ENCODE data around the gene STOML2.
"Not testable (repeated sequence)": the region's sequence is repeated elsewhere in the genome, so short reads cannot be mapped to it uniquely, and the experiment has no call there.

The STOML2 gene, protein sequence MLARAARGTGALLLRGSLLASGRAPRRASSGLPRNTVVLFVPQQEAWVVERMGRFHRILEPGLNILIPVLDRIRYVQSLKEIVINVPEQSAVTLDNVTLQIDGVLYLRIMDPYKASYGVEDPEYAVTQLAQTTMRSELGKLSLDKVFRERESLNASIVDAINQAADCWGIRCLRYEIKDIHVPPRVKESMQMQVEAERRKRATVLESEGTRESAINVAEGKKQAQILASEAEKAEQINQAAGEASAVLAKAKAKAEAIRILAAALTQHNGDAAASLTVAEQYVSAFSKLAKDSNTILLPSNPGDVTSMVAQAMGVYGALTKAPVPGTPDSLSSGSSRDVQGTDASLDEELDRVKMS

DNA sequence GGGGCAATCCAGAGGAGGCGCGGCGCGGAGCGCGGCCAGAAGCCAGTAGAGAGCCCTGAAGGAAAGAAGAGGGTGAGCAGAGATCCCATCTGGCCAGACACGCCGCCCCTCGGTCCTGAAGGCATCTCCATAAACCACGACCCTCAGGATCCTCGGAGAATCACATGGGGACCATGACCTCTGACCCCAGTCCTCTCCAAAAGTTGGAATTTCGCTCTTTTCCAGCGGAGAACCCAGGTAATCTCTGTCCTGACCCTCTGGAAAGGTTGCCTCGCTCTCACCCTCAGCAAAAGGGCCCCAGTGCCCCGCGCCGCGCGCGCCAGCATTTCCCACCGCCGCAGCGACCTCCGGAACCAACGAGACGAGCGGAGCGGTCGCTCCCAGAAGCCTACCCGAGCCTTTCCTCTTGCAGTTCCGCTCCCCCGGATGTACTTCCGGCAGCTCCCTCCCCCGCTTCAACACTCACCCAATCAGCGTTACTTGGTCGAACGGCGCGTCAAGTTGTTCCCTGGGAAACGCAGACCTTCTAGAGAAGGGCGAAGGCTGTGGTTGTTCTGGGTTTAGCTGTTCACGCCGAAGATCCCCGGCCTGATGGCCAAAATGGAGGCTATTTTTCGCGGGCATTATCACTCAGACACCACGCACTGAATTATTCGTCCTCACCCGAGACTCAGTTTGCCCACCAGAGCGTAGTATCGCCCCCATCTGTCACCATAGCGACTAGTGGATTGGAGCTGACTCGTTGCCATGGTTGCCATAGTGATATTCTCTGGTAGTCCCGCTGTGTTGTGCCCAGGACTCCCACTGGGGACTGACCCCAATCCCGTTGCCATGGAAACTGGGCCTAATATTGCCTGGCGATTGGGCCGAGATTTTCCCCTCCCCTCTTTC is at the start of gene STOML2:
STOML2 (minus strand) TSS at position 363 of the 891 bp plus-strand sequence; CDS start at position 326, 37 bp downstream.
- in situ Hi-C loops (cut with HindIII; ENCODE audit: low sequenced_read_pairs) = no loop called here

DNA sequence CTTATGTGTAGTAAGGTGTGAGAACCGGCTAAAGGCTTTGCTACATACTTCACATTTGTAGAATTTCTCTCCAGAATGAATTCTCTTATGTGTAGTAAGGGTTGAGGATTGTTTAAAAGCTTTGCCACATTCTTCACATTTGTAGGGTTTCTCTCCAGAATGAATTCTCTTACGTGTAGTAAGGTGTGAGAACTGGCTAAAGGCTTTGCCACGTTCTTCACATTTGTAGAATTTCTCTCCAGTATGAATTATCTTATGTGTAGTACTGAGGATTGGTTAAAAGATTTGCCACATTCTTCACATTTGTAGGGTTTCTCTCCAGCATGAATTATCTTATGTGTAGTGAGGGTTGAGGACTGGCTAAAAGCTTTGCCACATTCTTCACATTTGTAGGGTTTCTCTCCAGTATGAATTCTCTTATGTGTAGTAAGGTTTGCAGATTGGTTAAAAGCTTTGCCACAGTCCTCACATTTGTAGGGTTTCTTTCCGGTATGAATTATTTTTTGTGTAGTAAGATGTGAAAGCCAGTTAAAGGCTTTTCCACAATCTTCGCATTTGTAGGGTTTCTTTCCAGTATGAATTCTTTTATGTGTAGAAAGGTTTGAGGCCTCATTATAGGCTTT is 45.1 kb upstream of the STOML2 start:
- in situ Hi-C loops (cut with HindIII; ENCODE audit: low sequenced_read_pairs) = not testable (repeated sequence)

DNA sequence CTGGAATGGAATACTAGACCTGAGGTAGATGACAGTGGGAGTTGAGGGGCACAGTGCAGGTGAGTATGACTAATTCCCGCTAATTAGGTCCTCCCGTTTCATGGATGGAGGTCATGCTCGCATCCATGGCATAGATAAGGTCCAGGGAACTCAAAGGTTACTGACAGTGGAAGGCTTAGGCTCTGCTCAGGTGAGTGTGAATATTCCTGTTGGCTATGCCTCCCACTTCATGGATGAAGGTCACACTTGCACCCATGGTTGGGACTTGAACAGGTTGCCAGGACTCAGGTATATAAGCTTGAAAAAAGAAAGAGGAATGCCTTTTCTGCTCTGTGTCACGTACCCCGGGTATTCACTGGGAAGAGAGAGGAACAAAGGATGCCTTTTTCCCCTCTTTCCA is 39.1 kb upstream of the STOML2 start:
- in situ Hi-C loops (cut with HindIII; ENCODE audit: low sequenced_read_pairs) = loop anchor here (5.0 kb wide), 1 partner anchor 90 kb away; no protein-coding TSS in a partner anchor

DNA sequence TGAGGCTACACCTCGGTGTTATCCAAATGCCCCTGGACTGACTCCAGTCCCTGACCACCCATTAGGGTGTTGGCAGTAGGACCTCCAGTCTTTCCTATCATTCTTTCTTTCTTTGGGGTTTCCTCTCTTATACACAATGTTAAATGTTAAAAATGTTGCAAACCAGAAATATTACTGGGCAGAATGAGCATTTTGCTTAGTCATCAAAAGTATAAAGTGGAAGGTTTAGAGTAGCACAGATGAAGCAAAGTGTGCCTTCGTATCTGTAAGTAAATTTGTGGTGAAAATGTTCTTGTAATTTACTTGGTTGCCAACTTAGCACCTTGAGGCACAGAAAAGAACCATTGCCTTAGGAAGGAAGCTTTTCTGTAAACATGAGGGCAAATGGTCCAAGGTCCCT is 37.2 kb upstream of the STOML2 start:
- in situ Hi-C loops (cut with HindIII; ENCODE audit: low sequenced_read_pairs) = loop anchor here (5.0 kb wide), 1 partner anchor 92 kb away; no protein-coding TSS in a partner anchor

DNA sequence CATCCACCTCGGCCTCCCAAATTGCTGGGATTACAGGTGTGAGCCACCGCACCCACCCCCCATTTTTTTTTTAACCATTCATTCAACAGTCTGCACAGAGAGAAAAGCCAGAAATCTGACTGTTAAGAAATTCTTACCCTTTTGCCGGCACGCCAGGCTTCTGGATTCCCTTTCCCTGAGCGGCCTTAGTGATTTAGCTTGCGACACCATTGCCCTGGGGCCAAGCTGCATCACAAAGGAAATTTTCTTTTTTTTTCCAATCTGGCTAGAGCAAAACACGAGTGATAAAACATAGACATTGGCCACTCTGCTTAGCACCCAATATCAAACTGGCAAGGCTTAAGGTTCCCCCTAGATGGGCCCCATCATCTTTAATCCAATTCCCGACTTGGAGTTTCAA is 33.9 kb upstream of the STOML2 start:
- in situ Hi-C loops (cut with HindIII; ENCODE audit: low sequenced_read_pairs) = no loop called here

DNA sequence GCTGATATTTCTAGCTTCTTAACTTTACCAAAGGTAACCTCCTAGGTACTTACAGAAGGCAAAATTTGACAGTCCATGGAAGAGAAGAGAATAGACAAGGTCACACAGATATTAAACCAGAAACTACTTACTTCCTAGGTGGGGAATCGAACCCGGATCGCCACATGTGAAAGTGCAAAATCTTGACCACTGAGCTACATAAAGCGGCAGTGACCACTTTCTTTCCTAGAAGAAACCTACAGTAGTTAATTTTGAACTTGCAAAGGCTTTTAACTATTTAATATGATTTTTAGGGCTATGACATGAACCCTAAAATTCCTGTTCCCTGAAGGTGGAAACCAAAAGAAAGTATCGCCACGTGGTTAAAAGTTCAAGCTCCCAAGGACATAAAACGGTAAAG is 33.1 kb upstream of the STOML2 start:
- in situ Hi-C loops (cut with HindIII; ENCODE audit: low sequenced_read_pairs) = no loop called here

DNA sequence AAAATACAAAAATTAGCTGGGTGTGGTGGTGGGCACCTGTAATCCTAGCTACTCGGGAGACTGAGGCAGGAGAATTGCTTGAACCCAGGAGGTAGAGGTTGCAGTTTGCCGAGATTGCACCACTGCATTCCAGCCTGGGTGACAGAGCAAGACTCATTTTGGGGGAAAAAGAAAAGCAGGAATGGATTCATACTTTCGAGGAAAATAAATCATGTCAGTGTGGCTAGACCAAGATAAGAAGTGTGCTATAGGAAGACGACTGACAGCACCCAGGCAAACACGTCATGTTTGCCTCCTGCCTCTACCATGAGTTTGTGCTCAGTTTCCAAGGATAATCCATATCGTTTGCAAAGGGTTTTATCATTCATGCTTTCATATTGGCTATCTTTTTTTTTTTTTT is 32.0 kb upstream of the STOML2 start:
- in situ Hi-C loops (cut with HindIII; ENCODE audit: low sequenced_read_pairs) = no loop called here

DNA sequence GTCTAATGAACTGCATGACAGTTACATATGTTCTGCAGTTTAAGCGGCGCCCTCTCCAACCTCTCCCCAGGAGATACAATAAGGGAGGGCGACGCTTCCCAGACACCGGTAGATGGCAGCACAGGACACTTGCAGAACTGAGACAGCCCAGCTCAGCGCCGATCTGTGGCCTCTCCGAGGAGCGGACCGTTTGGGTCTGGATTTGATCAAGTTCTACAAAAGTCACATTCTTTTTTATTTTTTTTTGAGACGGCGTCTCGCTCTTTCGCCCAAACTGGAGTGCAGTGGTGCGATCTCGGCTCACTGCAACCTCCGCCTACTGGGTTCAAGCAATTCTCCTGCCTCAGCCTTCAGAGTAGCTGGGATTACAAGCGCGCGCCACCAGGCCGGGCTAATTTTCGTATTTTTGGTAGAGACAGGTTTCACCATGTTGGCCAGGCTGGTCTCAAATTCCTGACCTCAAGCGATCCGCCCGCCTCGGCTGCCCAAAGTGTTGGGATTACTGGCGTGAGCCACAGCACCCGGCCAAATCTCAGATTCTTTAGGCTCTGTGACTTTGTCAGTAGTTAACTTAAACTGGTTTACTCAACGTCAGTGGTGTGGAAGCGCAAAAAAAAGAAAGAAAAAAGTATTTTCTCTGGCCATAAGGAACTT is 14.1 kb upstream of the STOML2 start:
- in situ Hi-C loops (cut with HindIII; ENCODE audit: low sequenced_read_pairs) = no loop called here

DNA sequence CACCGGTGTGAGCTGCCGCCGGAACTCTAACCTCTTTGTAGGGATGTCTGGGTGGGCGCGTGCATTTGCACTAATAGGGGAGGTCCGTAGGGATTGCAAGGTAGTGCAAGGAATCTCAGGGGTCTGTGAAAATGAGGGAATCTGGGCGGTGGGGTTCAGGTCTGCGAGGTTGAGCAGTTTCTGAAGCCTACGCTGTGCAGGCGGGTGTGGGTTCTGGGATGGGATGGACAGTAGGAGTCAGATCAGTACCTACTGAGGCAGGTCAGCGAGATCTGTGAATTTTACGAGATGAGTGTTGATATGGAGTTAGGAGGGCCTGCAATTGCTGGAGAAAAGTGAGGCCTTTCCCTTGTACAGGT is 13.6 kb upstream of the STOML2 start:
- in situ Hi-C loops (cut with HindIII; ENCODE audit: low sequenced_read_pairs) = no loop called here

DNA sequence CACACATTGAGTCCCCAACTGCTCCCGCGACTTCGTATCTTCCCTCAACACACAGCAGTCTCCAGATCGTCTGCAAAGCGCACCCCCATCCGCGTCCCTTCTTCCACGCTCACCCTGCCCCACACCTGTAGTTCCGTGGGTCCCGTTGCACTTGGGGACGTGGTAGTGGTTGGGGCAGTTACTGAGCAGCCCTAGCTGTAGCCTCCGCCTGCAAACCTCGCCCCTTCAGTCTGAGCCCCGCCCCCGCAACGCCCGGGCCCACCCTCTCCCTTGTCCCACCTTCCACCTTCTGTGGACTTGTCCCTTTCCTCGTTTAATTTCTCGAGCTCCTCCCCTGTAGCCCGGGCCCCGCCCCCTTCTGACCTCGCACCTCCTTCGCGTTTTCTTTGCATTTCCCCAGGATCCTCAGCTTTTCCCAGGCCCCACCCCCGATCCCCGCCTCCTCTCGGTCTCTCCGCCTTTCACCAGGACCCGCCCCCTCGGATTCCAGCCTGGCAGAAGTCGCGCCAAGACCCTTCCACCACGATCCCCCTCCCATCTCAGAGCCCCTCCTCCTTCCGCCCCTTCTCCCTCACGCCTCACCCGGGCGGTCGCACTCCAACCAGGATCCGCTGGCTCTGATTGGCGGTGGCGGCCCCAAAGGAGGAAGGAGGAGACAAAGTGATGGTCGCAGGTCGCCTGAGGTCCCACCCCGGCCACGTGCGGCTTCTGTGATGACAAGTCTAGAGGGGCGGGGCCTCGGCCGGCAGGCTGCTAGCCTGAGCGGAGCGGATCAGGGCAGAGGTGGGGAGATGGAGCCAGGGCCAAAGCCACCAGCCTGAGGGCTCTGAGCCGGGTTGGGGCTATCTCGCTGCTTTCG is 13.0 kb upstream of the STOML2 start, which contains the start of gene ATOSB:
ATOSB (minus strand) TSS at position 183 of the 859 bp plus-strand sequence. CDS start 7,588 bp downstream, outside the sequence.
- in situ Hi-C loops (cut with HindIII; ENCODE audit: low sequenced_read_pairs) = no loop called here

DNA sequence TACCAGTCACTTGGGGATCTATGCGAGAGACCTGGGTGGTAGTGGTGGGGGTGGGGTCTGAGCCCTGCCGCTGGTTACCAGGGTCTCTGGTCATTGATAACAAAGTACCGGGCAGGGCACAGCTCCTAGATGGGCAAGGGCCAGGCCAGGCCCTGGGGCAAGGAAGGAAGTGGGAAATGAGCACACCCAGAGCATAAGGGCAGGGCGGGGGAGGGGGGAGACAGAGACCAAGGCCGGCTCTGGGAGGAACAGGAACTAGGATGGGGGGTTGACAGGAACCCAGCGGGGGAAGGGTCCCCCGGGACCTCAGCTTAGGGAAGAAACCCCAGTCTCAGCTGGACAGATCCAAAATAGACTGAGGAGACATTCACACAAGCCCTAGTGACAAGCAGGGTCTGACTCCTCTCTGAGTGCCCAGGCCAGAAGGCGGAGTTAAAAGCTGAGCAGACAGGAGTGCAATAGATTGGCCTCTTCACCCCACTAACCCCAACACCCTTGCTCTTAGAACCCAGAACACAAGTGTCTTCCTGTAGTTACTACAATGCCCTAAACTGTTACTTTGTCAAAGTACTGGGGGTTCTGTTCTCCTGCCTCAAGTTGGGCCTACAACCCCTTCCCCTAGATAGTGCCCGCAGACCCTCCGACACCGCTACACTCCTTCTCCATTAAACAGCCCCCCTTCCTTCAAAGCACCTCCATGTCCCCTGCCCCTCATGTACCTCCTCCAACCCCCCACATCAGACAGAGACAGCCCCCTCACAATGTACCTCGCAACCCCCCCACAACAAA is 12.1 kb upstream of the STOML2 start:
- in situ Hi-C loops (cut with HindIII; ENCODE audit: low sequenced_read_pairs) = no loop called here

DNA sequence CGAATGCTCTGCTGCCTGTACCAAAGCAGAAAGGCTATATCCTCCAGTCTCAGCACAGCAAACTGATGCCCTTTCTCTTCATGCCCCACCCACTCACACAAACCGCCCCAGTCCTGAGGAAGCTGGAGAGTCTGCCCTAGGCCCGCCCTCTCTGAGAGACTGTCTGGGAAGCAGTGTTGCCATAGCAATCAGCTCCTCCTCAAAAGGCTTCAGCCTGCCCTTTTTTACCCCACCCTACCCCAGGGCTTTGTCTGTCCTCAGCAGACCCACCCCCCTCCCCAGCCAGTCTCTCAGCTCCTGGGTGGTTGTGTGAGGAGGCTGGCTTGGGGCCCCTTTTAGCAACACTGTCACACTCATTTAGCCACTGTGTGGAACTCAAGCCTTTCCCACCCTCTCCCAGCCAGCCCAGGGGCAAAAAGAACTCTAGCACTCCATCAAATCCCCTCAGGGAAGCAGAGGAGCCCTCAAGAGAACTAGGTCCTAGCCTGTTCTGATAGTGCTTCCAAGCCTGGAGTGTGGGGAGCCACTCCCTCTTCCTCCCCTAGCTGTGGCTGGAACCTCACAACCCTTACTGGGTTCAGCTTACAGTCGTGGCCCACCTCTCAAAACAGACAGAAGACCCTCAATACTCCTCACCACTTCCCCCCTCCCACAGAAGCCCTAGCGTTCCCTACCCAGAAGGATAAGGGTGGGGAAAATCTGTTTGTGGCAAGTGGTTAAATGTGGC is 11.3 kb upstream of the STOML2 start:
- in situ Hi-C loops (cut with HindIII; ENCODE audit: low sequenced_read_pairs) = no loop called here

DNA sequence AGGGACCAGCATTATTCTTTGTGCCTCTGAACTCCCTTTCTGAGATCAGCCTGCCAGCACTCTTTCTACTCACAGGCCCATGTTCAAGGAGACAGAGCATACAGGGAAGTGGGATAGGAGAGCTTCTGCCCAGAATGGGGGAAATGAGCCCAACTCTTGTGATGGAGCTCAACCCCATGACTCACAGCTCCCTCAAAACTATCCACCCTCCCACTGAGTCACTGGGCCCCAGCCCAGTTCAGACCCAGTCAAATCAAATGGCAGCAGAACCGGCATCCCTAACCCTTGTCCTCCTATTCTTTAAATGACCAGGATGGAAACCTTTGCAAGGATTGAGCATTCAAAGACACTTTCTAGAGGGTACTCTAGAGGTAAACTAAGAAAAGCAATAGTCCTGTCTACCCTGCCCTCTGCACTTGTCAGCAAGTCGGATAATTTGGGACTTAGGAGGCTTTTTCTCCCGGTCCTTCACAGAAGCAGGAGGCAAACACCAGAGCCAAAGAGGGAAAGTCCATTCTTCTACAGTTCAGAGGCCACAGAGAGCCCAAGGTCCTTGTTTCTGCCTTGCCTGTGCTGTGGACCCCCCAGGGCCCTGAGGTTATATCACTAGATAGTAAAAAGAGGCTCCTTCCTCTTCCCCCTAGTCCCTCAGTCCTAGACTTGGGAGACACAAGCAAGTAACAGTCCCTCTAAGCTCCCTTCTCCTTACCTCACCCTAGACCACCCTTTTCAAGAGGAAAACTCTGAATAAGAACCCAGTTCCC is 9.5 kb upstream of the STOML2 start:
- in situ Hi-C loops (cut with HindIII; ENCODE audit: low sequenced_read_pairs) = no loop called here

DNA sequence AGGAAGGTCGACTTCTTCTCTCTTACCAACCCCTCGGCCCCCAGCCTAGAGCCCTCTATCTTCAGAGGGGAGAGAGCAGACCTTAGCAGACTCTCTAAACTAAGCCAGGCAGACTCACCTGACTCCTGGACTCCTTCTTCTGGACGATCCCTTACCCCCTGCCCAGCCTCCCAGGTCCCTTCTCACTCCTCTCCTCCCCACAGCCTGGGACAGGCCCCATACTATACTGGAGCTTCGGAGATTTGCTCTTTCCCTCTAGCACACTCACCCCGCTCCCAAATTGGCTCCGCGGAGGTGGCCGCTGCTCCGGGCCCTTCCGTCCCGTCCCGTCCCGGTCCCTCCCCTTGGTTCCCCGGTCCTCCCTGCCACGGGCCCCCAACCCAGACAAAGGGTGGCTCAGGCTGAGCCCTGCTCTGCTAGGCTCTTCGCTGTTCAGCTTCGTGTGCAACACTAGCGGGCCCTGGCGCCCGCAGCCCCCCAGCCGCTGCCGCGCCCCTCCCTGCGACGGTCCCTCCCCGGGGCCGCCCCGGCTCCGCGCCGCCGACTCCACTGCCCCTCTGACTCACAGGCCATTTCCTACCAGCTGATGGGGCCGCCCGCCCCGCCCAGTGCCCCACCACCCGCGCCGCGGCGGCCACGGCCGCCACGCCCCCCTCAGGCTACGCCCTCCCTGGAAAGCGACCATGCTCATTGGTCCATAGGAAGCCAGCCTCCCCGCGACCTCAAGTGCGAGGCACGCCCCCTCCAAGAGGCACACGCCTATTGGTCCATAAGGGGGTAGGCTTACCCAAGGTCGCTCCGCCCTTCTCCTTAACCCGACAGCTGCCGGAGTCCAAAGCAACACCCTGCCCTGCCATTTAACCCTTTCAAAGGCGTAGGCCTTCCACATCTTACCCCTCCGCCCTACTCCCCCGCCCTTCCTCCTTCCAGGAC is 8.3 kb upstream of the STOML2 start:
- in situ Hi-C loops (cut with HindIII; ENCODE audit: low sequenced_read_pairs) = no loop called here

DNA sequence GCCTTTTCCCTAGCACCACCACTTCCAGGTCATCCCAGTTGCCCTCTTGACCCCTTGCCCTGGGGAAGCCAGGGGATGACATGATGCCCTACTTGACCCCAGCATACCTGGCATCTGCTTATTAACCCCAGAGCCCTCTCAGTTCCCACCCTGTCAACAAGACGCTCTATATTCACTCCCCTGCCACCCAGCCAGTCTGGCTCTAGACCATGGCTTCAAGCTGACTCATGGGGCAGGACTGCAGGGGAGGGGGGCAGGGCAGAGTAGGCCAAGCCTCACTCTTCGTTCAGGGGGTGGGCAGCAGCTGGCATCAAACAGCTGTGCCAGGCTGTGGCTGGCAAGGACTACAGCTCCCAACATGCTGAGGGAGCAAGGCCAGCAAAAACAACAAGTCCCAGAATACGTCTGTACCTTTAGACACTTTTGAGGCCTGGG is 7.4 kb upstream of the STOML2 start:
- in situ Hi-C loops (cut with HindIII; ENCODE audit: low sequenced_read_pairs) = no loop called here

DNA sequence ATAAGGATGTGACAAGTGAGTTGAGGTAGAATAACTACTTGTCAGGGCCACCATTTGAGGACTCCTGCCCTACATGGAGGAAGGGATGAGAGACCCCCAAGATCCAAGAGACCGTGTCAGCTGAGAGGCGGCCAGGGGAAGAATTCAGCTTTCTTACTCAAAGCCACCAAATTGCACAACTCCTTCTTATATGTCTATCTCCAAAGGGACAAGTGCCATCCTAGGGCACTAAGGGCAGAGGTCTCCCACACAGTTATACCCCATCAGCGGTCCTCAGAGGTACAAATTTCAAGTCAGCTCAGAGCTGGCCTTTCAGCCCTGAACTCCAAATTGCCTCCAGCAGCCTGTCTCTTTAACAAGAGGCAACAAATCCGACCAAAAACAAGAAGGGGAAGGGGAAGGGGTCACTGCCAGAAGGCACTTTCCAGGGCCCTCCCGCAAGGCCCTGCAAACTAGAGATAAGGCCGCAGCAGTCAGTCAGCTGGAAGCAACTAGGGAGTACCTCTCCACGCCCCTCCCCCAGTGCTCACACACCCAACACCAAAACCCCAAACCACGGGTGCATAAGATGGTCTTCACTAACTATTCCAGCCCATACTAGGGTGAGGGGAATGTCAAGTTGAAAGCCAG is 6.1 kb upstream of the STOML2 start:
- in situ Hi-C loops (cut with HindIII; ENCODE audit: low sequenced_read_pairs) = no loop called here
